ENCODE data around the gene SYF2.

DNA sequence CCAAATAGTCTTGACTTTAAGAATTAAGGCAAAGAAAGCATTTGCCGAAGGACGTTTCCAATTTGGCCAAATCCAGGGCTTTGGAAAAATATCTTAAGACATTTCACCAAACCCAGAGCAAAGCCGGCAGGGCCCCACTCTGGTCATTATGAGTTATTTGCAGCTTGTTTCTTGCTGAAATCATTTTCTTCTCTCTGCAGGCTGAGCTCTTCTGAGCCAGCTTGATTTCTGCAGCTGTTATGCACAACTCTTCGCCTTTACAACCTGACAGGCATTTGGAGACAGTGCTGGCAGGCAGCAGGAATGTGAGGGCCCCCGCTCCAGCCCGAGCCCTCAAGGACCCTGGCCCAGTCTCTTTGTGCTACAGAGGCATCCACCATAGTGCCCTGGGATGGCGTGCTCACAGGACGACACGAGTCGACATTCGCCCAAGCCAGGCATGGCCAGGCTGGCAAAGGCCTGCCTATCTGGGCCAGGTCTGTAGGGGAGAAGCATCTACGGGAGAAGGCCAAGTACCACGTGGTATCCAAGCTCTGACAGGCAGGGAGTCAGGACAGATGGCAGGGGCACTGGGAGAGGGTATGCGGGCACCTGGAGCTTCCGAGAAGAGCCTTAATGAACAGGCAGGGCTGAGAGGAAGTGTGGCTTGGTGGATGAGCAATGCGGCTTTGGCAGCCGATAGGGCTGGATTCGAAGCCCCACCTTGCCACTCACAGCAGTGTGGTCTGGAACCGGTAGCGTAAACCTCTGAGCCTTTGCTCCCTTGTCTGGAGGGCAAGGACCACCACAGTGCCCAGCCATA lies 32.3 kb downstream of the SYF2 start:
- TF ChIP-seq, protein P1, sequence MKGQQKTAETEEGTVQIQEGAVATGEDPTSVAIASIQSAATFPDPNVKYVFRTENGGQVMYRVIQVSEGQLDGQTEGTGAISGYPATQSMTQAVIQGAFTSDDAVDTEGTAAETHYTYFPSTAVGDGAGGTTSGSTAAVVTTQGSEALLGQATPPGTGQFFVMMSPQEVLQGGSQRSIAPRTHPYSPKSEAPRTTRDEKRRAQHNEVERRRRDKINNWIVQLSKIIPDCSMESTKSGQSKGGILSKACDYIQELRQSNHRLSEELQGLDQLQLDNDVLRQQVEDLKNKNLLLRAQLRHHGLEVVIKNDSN (CRISPR knock-in tag; IDR thresholded peaks at IDR 0.05), result no peak
- TF ChIP-seq, protein P2, sequence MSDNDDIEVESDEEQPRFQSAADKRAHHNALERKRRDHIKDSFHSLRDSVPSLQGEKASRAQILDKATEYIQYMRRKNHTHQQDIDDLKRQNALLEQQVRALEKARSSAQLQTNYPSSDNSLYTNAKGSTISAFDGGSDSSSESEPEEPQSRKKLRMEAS (CRISPR knock-in tag; IDR thresholded peaks at IDR 0.05), result no peak

Measured in WTC11 (cell line).